Stimulated activated CD4-positive, alpha-beta T cell treated with anti-CD3 and anti-CD28 coated beads, Interleukin-2, amount 100 ng/mL, for 4 hours (primary cell): ENCODE results near the gene LCN12.

Experiments
- DNase-seq: peaks from one replicate; pipeline ENCODE4 v3.0.0-alpha.2; 2020; ENCODE audit warnings: low read depth

The LCN12 gene

DNA sequence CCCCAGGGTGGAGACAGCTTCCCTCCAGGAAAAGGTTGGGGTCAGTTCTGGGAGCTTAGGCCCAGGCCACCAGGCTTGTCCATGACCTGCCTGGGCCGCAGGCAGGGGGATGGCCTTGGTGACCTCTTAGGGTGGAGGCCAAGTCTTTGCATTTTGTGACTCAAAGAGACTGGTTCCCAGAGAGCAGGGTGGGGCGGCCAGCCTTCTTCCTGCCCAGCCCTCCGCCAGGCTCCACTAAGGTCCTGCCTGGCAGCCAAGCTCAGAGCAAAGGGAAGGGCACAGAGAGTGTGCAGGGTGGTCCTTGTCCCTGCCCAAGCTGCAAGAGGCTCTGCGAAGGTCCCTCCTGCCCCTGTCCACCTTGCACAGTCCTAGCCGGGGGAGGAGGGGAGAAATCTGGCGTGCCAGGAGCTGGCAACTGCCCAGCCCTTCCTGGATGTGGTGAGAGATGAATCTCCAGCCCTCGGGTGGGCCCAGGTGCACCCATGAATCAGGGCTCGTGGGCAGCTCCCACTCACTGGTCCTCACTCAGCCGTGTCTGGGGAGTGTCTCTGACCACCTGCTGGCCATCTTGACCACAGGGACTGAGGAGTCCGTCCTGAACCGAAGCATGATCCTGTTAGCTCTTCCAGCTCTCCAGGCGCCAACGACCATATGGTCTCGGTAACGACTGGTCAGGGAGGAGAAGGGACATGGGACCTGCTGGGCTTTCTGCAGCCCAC lies 22.9 kb downstream of the LCN12 start:
- no peak for DNase-seq

DNA sequence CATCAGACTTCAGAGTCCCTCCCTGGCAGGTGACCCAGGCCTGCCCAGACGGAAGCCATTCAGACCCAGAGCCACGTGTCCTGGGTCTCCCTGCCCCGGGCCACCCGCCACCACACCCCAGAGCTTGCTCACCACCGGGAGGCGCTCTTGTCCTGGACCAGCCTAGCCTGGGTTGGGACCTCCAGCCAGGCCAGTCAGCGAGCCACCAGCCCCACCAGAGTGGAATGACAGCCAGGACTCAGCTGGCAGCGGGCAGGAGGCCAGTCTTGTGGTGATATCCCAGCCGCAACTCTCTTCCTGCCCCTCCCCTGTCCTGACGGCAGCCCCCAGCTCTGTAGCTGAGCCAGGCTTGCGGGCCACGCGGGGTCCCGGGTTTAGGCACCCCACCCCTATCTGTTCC lies 23.6 kb downstream of the LCN12 start:
- DNase-seq, result no peak

GRCh38 chr9:136977223-136977622 lies 25.1 kb downstream of the LCN12 start, which contains the start of gene PTGDS:
Gene PTGDS (plus strand): TSS chr9:136977504. CDS start chr9:136977579, 75 bp downstream.
- no peak for DNase-seq

GRCh38 chr9:136977649-136978072 lies 25.6 kb downstream of the LCN12 start:
- no peak for DNase-seq

DNA sequence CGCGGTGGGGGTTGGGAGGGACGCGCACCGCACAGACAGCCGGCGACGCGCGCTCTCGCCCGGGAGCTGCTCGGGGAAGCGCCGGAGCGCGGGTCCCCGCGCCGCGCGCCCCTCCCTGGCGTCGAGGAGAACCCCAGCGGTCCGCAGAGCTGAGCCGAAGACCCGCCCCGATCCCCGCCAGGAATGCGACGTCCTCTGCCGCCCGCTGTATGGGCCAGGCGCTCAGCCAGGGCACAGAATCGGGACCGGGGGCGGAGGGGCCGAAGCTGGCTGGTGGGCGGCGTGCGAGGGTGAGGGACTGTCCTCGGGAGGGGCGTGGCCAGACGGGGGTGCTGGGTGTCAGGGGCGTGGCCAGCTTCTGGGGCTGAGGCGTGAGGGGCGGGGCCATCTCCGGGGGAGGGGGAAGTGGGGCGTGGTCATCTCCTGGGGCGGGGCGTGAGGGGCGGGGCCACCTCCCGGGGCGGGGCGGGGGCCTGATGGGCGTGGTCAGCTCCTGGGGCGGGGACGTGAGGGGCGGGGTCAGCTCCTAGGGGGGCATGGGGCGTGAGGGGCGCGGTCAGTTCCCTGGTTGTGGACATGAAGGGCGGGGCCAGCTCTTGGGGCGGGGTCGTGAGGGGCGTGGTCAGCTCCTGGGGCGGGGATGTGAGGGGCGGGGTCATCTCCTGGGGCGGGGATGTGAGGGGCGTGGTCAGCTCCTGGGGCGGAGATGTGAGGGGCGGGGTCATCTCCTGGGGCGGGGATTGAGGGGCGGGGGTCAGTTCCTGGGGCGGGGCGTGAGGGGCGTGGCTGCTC lies 26.2 kb downstream of the LCN12 start:
- DNase-seq, result peak; percentile 44

DNA sequence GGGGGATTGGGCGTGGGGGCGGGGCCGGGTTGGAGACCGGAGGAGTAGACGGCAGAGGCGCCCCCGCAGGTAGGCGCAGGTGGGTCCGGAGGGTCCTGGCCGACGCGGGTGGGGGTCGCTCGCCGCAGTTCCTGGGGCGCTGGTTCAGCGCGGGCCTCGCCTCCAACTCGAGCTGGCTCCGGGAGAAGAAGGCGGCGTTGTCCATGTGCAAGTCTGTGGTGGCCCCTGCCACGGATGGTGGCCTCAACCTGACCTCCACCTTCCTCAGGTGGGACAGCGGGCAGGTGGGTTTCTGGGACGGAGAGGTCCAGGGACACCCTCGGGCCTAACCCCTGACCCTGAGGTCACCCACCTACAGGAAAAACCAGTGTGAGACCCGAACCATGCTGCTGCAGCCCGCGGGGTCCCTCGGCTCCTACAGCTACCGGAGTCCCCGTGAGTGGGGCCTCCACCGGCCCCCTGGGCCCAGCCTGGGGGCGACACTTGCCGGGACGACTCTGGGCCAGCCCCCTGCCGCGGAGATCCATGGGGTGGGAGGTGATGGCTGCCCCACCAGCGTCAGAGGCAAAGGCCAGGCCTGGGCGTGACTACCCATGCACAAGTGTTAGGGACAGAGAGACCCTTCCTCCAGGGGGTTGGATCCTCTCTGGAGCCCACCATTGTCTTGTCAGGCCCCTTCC lies 26.9 kb downstream of the LCN12 start:
- DNase-seq, result no peak

- DNase-seq, result no peak
These were observed 27.9 kb downstream of the LCN12 start for GRCh38 chr9:136979769-136980587.

DNA sequence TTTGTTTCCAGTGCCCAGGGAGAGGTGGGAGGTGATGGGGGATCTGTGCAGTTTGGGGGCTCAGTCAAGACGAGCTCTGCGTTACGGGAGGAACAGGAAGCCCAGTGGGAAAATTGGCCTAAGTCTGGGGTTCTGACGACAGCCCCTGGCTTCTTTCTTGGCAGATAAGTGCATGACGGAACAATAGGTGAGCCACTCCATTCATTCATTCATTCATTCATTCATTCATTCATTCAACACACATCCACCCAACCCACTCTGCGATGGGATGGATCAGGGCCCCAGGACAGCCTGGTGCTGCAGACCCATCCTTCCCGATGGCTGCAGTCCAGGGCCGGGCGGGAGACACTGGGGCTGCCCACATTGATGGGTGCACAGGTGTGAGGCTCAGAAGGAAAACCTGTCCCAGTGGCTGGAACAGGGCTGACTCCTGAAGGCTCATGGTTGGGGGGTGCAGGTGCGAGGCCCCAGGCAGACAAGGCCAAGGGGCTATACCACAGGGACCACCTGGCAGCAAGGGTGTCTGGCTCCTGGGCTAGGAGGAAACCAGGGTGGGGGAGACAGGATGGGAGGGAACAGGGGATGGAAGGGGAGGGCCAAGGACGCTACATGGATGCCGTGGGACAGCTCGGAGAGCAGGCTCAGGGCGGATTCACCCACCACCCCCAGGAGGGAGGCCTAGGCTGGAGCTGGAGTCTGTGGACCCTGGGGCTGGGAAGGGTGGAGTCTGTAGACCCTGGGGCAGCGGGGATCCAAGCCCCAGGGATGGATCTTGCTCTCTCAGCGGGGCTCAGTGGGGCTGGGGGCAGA lies 28.8 kb downstream of the LCN12 start:
- no peak for DNase-seq

GRCh38 chr9:136981588-136982231 lies 29.6 kb downstream of the LCN12 start:
- no peak for DNase-seq

DNA sequence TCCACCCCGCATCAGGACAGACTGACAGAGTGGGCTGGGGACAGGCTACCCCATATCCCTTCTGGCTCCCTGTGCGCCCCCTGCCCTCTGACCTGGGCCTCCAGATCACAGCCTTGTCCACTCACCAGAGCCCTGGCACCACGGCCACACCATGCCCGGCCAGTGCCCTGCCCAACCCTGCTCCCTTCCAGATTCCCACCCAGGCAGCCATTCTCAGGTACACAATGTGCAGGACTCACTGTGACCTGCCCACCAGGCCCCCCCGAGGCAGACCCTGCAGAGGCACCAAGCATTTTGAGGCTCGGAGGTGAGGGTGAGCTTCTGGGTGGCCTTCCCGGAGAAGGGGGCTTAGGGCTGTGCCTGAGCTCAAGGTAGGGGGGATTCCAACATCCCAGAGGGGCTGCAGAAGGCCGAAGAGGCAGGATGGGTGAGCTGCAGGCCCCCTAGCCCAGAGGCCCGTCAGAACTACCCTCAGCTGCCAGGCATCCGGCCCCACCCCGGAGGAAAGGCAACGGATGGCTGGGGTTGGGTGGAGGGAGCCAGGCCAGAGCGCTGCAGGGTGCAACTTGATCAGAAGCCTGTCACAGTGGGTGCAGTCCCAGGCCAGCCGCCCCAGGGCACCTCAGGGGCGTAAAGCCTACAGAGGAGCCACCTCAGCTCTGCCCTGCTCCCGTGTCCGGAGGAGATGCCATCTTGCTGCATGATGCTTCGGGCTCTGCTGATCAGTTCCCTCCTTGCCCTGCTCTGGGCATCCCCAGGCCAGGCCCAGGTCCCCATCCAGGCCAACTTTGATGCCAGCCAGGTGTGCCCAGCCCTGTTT lies 30.4 kb downstream of the LCN12 start, which contains the start of gene LCNL1:
TSS of gene LCNL1 (plus strand) at position 762 of the 820 bp plus-strand sequence. CDS start 594 bp downstream, outside the sequence.
- DNase-seq, result no peak

GRCh38 chr9:136983167-136983566 lies 31.1 kb downstream of the LCN12 start:
- DNase-seq, result no peak

DNA sequence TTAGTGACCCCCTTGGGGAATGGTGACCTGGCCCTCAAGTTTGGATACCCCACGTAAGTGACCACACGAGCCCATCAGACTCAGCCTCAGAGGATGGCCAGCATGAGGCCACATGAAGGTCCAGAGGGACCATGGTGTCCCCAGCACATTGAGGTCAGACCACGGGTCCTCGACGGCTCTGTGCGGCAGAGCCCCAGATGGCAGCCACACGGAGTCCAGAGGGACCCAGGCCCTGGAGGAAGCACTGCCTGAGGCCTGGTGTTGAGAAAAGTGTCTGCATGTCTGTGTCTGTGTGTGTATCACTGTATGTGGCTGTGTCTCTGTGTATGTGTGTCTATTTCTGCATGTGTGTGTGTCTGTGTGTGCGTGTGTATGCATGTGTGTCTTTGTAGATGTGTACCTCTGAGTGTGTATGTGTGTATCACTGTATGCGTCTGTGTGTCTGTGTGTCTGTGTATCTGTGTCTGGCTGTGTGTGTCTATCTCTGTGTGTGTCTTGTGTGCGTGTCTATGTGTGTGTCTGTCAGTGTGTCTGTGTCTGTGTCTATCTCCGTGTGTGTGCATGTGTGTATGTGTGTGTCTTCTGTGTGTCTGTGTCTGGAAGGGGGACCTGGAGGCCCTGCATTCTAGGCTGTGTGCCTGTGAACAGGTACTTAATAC lies 31.7 kb downstream of the LCN12 start:
- no peak for DNase-seq

DNA sequence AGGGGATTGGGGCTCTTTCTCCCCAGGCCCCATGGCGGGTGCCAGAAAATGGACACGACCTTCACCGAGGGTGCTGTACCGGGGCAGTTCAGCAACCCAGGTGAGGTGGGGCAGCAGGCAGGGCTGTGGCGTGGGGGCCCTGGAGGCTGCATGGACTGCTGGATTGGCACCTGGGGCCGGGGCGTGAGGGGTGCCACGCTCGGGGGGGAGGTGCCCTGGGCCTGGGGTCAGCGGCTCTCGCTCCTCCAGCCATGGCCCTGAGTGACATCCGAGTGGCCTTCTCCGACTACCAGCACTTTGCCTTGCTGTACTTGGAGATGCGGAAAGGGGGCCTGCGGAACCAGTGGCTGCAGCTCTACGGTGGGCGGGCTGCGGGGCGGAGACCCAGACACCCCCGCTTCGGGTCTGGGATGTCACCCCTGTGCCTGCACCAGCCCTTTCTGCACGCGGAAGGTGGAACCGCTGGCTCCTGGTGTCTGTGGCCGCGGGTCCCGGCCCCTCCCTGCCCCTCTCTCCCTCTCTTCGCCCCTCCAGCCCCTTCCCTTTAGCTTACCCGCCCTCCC lies 32.5 kb downstream of the LCN12 start:
- DNase-seq, result no peak

GRCh38 chr9:136985027-136985602 lies 33.0 kb downstream of the LCN12 start:
- DNase-seq, result no peak

DNA sequence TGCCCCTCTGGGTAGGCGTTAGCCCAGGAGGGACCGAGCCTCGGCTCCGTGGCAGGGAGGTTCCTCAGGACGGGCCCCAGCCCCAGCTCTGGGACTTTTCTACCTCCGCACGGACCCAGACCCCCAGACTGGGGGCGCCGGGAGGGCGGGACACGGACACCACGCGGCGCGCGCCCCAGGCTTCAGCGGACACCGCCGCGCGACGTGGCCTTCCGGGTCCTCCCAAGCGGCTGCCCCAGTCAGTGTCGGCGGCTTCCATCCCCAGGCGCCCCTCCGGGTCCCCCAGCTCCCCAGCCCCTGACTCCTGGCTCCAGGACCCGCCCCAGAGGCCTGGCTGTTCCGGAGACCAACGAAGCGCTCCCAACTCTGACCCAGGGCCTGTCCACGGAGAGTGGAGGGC lies 33.8 kb downstream of the LCN12 start:
- no peak for DNase-seq

DNA sequence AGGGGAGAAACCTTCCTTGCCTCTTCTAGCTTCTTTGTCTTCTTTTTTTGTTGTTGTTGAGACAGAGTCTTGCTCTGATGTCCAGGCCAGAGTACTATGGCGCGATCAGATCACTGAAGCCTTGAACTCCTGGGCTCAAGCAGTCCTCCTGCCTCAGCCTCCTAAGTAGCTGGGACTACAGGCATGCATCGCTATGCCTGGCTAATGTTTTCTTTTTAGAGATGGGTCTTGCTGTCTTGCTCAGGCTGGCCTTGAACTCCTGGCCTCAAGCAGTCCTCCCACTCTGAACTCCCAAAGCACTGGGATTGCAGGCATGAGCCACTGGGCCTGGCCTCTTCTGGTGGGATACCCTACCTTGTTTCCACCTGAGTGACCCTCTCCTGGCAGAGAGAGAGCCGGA lies 36.8 kb downstream of the LCN12 start:
- DNase-seq, result no peak

GRCh38 chr9:136990242-136990911 lies 38.3 kb downstream of the LCN12 start:
- DNase-seq, result no peak
